TTC549 (cell line): ENCODE results near the gene RSRC1.
"Not testable (repeated sequence)": the region's sequence is repeated elsewhere in the genome, so short reads cannot be mapped to it uniquely, and the experiment has no call there.

Experiments
- FAIRE-seq: peaks from 2 replicates; lab custom pipeline; 2012; peaks lifted over from hg19 to GRCh38; lab: Jason Lieb, UNC

RSRC1 gene

DNA sequence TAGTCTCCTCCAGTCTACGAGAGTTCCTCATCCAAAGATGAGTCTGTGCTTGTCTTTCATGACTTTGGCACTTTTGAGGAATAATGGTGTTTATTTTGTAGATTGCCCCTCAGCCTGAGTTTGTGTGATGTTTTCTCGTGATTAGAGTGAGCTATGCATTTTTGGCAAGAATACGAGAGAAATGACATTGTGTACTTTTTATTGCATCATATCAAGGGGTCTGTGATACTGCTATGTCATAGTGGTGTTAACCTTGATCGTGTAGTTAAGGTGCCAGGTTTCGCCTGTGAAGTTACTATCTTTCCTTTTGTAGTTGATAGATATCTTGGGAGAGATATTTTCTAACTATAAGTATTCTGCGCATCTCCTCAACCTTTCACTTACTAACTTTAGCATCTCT, 18.9 kb downstream of the RSRC1 start:
- no peak for FAIRE-seq

DNA sequence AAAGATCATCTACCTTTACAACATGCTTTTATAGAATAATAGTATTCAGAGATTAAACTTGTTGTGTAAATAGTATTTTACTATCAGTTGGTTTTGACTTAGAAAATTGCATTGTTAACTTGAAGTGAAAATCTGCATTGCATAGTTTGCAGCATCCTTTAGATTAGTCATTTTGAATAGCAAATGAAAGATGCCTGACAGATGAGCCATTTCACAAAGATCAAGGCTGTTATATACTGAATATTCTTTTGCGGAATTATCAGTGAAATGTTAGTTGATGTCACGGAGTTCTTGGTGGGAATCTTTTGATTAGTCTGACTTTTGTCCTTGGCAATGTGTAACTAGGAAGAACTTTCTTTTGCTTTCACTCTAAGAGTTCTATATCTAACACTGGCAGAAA, 24.5 kb downstream of the RSRC1 start:
- no peak for FAIRE-seq

DNA sequence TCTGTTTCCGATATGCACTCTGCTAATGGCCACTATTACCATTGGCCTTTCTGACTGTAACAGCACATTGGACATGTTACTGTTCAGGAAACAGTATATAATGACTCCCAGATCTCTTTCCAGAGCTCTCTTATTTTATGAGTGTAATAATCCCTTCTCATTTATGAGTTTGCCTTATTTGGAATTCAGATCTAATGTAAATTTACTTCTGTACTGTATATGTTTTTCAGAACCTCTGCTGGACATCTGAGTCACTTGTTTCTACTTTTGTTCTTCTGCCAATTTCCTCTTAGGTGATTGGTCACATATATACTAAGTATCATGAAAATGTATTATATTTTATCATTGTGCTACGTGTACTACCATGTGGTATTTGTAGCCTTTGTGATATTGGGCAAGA, 30.5 kb downstream of the RSRC1 start:
- FAIRE-seq = no peak

DNA sequence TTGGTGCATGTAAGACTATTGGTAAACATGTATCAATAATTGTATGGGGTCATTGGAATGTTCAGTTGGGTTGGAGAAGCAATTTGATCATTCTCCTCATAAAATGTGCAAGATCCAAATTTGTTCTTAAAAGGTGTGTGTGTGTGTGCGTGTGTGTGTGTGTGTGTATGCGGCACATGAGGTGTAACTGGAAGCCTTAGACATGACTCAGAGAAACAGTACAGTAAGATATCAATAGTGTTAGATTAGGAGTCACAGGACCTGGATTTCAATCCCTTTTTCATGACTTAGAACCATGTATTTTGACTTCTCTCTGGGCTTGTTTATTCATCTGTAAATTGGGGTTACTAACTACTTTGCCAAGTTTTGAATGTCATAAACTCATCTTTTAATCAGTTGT, 38.3 kb downstream of the RSRC1 start:
- FAIRE-seq = no peak

DNA sequence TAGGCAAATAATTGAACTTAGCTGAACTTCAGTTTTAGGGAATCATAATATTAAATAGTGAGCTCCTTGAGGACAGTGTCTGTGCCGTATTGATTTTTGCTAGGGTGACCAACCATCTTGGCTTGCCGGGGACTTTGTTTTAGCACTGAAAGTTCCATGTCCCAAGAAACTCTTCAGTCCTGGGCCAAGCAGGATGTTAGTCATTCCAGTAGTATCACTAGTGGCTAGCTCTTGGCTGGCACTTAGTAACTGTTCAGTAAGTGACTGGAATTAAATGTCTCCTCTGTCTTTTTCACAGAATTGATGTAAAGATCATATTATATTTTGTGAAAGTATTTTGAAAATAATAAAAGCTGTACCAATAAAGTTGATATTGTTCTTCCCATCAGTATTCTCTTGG, 42.3 kb downstream of the RSRC1 start:
- no peak for FAIRE-seq

DNA sequence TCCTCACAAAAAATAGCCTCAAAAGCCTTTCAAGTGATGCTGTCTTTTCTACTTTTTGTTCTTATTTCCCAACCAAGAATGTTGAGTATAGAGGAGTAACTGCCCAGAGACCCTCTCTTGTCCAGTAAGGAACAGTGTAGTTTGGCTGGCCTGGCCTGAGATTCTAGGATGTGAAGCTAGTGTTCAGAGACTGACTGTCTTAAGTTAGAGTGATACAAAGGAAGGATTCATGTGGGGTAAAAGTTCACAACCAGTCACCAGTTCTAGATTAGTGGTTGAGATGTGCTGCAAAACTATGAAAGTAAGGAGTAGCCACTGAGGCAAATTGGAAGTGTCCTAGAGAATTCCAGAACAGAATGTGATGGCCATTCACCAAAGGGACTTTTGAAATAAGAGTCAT, 49.1 kb downstream of the RSRC1 start:
- FAIRE-seq = no peak

DNA sequence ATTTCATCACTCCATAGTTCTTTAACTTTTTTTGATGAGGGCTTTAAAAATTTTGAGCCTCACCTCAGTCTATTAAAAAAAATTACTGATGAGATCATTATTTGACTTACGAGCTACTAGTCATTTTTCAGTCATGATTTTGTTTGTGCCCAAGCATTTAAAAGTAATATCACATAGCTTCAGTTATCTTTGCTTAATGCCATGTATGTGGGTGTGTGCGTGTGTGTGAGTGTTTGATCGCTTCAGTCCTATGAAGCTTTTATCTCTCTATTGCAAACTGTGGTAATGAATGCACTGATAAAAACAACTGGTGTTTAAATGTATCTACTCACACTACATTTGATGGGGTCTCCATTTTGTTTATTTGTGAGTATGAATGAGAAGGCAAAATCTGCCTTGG, 49.8 kb downstream of the RSRC1 start:
- FAIRE-seq = no peak

DNA sequence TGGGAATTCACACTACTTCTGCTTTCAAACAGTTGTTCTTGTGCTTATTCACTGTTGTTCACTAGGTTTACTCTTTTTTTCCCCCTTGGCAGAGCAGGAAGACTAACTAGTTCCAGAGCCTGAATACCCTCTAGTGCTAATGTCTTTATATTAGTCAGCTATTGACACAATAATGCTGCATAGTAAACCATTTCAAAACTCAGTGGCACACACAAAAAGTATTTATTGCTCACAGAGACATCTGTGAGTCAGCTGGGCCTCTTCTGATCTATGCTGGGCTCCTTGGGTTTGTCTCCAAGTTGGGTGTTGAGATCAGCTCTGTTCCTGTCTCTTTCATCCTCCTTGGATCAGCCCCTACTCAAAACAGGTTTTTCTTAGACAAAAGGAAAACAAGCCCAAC, 51.1 kb downstream of the RSRC1 start:
- no peak for FAIRE-seq

DNA sequence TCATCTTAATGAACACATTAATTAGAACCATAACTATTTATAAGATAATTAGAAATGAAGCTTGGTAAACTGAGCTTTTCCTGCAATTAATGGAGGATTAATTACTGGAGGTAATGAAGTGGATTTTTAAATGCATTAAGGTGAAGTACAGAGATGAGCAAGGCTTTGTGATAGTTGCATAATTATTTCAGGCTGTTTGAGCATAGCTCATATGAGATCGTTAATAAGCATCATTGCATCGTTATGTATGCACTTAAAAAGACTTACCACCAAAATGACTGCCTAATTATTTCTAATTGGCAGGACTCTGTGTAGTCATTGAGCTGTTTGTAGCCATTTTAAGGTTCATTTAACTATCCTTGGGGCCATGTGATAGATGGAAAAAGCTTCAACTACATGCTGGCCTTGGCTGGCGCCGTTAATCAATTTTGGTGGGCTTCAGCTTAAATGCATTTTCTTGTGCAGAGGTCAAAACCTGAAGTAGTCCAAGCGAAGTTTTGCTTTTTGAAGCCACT, 55.3 kb downstream of the RSRC1 start:
- no peak for FAIRE-seq

DNA sequence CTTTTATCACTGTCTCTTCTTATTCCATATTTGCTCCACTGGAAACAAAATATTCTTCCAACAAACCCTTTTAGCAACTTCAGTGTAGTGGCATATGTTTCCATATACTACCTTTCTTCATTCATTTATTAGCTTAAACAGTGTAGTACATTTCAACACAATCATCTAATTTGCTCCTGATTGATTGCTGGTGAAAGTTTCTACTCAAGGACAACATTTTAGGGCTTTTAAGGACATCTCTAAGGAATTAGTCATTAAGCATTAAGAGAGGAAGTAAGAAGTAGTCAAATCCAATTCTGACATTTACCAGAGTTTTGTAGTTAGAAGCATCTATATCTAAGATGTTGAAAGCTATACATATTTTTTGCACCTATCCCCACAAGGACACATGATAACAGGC, 55.8 kb downstream of the RSRC1 start:
- no peak for FAIRE-seq

DNA sequence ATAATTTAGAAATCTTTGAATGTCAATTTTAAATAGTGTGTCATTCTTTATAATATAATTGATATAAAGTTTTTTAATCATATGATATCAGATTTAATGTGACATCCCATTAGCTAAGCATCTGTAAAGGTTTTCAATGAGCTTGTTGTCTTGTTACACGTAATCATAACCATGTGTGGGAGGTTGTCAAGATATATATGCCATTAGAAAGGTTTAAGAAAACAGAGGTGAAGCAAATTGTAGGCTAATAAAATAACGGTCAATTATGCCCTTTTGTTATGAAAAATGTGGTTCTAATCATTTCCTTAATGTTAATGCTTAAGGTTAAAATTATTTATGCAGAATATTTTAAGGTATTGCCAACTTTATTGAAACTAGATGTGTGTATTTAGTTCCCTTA, 56.3 kb downstream of the RSRC1 start:
- FAIRE-seq = no peak

DNA sequence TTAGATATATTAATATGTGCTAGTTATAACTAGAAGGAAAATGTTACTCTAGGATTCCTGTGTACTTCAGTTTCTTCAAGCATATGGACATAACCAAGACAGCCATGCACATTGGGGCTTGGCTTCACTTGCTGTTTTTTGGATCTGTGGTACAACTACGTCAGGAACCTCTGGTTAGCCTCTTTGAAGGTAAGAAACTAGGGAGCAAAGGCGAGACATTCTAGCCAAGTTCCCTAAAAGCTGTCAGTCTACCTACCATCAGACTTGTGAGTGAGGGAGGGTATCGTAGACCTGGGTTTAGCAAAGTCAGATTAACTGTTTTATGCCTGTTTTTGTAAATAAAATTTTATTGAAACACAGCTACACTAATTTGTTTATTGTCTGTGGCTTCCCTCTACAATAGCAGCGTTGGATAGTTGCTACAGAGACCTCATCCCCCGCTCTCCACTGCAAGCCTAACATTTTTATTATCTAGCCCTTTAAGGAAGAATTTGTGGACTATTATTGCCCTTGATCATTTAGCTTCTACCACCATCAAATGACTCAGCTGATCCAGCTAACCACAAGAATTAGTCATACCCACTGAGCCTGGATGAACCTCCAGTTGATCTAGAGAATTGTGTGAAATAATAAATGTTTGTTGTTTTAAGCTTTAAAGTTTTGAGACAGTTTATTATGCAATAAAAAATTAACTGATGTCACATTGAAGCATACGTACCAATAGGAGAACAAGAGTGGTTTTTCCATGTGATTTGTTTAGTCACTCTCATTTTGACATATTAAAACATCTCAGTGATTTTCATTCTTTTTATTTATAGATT, 58.1 kb downstream of the RSRC1 start:
- no peak for FAIRE-seq

DNA sequence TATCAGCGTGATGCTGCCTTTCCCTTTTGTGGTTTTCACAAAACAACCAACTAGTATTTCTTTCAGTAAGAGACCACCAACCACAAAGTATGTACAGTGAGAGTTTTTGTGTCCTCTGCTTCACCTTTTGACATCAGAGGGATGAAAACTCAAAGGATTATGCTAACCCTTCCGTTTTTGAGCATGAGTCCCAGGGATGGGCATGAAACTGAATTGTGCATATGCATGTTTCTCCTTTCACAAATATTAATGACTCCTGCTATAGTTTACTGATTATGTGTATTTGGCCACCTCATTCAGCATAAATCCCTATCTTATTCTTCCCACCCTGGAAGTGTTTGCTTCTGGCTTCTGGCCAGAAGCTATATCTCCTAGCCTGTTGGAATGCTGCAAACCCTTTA, 59.2 kb downstream of the RSRC1 start:
- FAIRE-seq = no peak

DNA sequence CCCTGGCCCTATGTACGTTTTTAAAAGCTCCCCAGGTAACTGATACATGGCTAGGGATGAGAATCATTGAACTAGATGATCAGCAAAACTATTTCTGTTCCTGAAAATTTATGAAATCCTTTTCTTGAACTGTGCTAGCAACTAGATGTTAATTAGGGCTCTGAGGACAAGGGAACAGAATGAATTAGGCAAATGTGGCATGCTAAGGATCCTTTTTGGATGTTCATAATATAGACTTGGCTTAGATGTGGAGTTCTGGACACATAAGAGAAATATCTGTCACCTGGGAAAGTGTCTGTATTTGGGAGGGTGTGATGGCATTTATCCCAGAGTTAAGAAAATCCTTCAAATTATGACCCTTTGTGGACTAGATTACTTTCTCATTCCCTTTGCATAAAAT, 71.2 kb downstream of the RSRC1 start:
- no peak for FAIRE-seq

DNA sequence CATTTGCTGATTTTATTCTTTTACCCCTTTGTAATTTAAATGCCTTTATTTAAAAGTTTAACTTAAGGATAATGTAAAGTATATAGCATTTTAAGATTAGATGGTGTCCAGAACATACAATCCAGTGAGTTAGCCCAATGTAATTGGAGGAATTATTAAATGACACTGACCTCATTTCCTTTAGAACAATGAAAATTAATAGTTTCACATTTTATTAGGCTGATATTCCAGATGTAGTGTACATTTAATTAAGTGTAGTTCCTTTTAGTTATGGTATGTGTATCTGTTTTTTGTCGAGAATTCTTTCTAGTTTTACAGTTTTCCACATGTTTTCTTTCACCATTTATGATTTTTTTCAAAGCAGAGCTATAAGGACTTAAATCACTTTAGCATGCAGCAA, 75.8 kb downstream of the RSRC1 start:
- FAIRE-seq = no peak

DNA sequence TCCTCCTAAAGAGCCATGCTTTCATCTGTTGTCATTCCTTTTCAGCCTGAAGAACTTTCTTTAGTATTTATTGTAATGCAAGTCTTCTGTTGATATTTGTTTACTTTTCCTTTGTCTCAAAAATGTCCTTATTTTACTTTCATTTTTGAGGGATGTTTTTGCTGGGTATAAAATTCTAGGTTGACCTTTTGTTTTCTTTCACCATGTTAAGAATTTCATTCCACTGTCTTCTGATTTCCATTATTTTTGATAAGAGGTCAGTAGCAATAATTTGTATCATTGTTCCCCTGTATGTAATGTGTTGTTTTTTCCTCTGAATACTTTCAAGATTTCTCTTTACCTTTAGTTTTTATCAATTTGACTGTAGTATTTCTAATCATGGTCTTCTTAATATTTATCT, 91.1 kb downstream of the RSRC1 start:
- FAIRE-seq = no peak

DNA sequence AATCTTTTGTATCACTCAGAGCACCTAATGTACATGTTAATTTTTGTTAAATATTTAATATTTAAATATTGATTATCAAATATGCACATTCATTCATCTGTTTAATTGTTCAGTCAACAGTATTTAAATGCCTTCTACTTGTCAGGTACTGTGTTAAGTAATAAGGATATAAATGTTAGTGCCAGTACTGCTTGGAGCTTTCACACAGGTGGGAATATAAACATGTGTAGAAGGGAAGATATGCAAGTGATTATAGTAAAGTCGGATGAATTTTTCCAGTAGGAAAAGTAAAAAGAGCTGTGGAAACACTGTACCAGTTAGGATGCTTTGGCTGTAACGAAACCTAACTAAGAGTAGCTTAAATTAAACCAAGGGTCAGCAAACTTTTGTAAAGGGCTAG, 95.4 kb downstream of the RSRC1 start:
- no peak for FAIRE-seq

DNA sequence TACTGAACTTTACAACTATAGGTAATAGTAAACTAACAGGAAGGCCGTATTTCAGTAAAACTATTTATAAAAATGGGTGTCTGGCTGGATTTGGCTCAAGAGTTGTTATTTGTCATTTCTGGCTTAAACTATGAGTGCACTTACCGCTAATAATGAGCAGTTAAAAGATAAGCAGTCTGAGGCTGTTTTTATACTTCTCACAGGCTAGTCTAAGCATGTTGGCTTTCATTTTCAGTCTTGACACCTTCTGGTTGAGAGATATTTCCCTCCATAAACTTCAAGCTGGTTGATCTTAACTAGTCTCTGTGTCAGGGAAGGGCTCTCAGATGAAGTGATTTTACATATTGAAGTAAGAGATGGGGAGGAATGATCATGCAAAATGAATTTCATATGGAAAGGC, 96.1 kb downstream of the RSRC1 start:
- FAIRE-seq = no peak

DNA sequence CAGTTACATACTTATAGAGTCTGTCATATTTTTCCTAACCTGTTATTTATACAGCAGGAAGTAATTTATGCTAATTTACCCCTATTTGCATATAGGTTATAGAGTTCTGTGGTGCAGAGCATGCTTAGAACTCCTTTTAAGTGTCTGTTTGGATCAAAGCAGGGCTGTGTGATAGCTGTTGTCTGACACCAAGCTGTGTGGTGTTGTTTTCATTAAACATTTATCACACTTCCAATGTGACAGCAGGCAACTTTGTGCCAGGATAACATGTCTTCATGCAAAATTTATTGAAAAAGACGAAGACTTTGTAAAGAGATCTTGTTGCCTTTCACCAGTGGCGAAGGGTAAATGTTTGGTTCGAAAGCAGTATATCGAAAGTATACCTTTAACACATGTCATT, 100.2 kb downstream of the RSRC1 start:
- no peak for FAIRE-seq

DNA sequence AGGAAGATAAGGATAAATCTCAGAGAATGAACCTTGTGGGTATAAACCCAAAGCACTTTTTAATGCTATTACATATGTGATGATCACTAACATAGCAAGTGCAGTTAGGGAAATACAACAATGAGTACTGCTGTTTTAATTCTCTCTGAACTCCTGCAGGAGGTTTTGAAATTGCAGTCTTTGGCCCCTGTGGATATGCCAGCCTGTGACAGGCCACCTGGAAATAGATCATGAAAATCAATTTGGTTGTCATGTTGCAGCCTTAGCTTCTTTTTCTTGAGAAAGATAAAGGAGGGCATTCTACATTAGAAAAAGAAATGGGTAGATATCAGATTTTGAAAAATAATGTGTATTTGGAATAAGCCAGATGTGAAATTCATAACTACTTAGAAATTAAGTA, 103.6 kb downstream of the RSRC1 start:
- no peak for FAIRE-seq

DNA sequence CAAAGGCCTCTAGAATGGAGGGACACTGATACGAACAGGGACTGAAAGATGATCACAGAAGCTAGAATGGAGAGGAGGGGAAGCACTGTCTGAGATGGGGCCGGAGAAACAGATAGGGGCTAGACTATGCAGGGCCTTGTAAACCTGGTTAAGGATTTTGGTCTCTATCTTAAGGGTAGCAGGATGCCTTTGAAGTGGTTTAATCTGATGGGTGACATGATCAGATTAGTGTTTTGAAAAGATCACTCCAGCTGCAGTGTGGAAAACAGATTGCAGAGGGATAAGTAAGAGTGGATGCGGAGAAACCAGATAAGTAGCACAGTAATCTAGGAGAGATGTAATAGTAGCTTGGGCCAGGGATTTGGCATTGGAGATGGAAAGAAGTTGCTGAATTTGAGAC, 108.1 kb downstream of the RSRC1 start:
- no peak for FAIRE-seq

DNA sequence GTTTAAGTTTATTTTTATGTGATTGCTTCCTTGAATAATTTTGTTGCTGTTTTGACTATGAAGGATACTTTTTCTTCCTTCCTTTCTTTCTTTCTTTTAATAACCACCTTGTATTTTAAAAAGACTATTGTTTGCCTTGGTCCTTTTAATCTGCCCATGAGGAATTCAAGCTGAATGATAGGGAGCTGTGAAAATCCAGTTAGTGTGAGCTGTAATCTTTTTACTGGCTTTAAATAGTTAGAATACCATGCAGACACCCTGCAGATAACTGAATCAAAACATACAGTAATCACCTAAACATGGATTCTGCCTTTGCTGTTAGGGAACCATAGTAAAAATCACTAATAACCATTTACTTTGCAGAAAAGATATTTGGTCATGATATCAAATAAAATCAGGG, 110.7 kb downstream of the RSRC1 start:
- no peak for FAIRE-seq

DNA sequence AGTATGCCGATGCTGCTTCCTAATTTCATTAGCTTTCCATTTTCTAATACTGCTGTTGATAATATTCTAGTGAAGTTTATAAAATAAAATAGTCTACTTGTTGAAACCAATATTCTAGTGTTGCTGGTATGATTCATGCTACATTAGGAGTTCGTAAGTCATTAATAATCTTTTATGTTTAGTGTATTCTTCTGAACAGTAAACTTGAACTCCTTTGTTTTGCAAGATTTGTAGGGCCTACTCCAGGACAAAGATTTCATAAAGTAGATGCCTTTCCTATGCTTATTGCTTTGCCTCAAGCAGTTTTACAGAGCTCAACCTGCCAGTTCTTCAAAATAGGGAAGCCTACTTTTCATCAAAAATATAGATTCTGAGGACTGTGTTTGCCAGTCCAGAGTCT, 111.5 kb downstream of the RSRC1 start:
- no peak for FAIRE-seq

DNA sequence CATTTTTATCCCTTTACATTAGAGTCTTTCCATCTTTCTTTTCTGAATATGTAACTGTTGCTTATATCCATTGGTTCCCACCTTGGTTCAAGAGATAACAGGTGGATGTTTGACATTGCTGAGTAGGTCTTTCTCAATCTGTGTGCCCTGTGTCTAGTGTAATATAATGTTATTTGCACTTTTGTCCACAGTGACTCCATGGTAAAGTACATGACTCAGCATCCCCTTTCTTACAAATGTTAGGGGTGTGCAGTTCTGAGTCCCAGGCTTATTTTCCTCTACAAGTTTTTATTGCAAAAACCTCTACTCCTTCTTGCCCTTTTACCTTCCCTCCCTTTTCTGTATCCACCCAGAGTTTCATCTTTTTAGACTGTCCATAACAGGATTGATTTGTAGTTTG, 116.5 kb downstream of the RSRC1 start:
- FAIRE-seq = no peak

DNA sequence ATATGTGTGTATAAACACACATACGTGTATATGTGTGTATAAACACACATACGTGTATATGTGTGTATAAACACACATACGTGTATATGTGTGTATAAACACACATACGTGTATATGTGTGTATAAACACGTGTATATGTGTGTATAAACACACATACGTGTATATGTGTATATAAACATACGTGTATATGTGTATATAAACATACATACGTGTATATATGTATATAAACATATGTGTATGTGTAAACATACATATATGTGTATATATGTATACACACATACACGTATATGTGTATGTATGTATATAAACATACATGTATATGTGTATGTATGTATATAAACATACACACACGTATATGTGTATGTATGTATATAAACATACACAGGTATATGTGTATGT, 119.1 kb downstream of the RSRC1 start:
- FAIRE-seq = not testable (repeated sequence)
